A204.1 (cell line): ENCODE results near the gene DPPA2.
"Not testable (repeated sequence)": the region's sequence is repeated elsewhere in the genome, so short reads cannot be mapped to it uniquely, and the experiment has no call there.

Experiments used
- FAIRE-seq: peaks from 2 replicates; lab custom pipeline; 2012; peaks lifted over from hg19 to GRCh38; lab: Jason Lieb, UNC

Gene DPPA2

GRCh38 chr3:109316162-109316730 lies at the start of gene DPPA2:
Gene DPPA2, minus strand, starts transcription at chr3:109316517. Its CDS starts 1,975 bp downstream, at chr3:109314542.
- FAIRE-seq = no peak

- FAIRE-seq = no peak
Observed at GRCh38 chr3:109364088-109364487, 47.8 kb upstream of the DPPA2 start.

- FAIRE-seq = no peak
Observed at GRCh38 chr3:109363634-109364033, 47.3 kb upstream of the DPPA2 start.

GRCh38 chr3:109362823-109363222 lies 46.5 kb upstream of the DPPA2 start:
- no peak for FAIRE-seq

- FAIRE-seq = not testable (repeated sequence)
Observed at GRCh38 chr3:109358809-109359208, 42.5 kb upstream of the DPPA2 start.

GRCh38 chr3:109356442-109357155 lies 40.3 kb upstream of the DPPA2 start:
- FAIRE-seq = no peak

- no peak for FAIRE-seq
Observed at GRCh38 chr3:109355625-109356441, 39.5 kb upstream of the DPPA2 start.

GRCh38 chr3:109353057-109353456 lies 36.7 kb upstream of the DPPA2 start:
- FAIRE-seq = no peak

GRCh38 chr3:109351231-109351630 lies 34.9 kb upstream of the DPPA2 start:
- FAIRE-seq = no peak

- FAIRE-seq = no peak
Observed at GRCh38 chr3:109346770-109347295, 30.5 kb upstream of the DPPA2 start.

- no peak for FAIRE-seq
Observed at GRCh38 chr3:109346099-109346498, 29.8 kb upstream of the DPPA2 start.

- no peak for FAIRE-seq
Observed at GRCh38 chr3:109339714-109340648, 23.7 kb upstream of the DPPA2 start.

GRCh38 chr3:109339197-109339596 lies 22.9 kb upstream of the DPPA2 start:
- no peak for FAIRE-seq

- no peak for FAIRE-seq
Observed at GRCh38 chr3:109338322-109338721, 22.0 kb upstream of the DPPA2 start.

GRCh38 chr3:109337393-109337792 lies 21.1 kb upstream of the DPPA2 start, which contains the start of gene DPPA4:
Gene DPPA4, minus strand, starts transcription at chr3:109337546. Its CDS starts 29 bp downstream, at chr3:109337517.
- FAIRE-seq = no peak

GRCh38 chr3:109336291-109336861 lies 20.1 kb upstream of the DPPA2 start:
- no peak for FAIRE-seq

GRCh38 chr3:109334572-109334971 lies 18.3 kb upstream of the DPPA2 start:
- FAIRE-seq = no peak

GRCh38 chr3:109331692-109332091 lies 15.4 kb upstream of the DPPA2 start:
- FAIRE-seq = no peak

- FAIRE-seq = no peak
Observed at GRCh38 chr3:109330405-109330804, 14.1 kb upstream of the DPPA2 start.

- FAIRE-seq = no peak
Observed at GRCh38 chr3:109328202-109328601, 11.9 kb upstream of the DPPA2 start.

GRCh38 chr3:109325657-109326056 lies 9.3 kb upstream of the DPPA2 start:
- FAIRE-seq = no peak
